Nucleus accumbens (tissue), 56 donors: Measurements from ENCODE around the gene COQ7.
A peak's percentile ranks its signal among the peaks of the same experiment; 100 is the strongest.

Experiments
- DNase-seq, 56 donors: peaks; one replicate each; lab custom pipeline; 2025; lab: John Stamatoyannopoulos, UW

COQ7 gene

DNA sequence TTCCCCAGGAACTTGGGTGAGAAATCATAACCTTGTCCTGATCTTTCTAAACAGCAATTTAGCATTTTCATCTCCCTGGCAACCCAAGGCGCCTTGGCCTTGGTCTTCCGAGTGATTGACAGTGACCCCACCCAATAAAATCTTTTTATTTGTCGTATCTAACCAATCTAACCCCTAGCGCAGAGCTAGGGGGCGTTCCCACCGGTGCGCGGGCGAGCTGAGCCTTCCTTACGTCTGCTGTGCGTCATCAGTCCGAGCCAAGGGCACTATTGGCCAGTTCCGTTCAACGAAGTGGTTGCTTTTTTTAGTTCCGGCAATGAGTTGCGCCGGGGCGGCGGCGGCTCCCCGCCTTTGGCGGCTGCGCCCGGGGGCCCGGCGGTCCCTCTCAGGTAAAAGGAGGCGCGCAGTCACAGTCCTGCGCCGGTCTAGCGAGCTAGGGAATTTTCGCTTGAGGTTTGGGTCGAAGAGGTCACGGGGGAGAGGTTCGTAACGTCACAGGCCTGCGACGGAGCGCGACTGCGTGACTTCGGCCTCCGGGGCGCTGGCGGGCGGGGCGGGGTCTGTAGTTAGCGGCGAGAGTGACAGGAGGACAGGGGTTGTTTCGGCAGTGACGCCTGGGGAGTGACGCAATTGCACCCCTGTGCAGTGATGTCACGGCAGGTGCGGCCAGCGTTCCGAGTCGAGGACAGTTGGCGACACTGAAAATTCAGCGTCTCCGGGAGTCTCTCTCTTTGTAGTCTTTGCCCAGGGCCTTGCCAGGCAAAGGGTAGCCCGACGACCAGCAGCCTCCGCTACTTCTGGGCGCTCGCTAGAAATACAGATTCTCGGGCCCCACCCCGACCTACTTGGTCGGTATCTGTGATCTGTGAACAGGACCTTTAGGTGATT, at the start of gene COQ7:
Gene COQ7 (plus strand): TSS at position 266 of the 888 bp plus-strand sequence. CDS start 51 bp downstream, at position 317.
- DNase-seq, result peak; percentile 75 to 99 (median 96)

DNA sequence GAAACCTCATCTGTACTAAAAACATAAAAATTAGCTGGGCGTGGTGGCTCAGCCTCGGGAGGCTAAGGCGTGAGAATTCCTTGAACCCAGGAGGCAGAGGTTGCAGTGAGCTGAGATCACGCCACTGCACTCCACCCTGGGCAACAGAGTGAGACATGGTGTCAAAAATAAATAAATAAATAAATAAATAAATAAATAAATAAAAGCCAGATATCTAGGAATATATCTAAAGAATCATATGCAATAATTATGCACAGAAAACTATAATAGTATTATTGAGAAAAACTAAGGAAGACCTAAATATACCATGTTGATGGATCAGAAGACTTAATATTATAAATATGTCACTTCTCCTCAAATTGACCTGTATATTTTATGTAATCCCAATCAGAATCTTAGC, 46.7 kb upstream of the COQ7 start:
- no peak for DNase-seq

DNA sequence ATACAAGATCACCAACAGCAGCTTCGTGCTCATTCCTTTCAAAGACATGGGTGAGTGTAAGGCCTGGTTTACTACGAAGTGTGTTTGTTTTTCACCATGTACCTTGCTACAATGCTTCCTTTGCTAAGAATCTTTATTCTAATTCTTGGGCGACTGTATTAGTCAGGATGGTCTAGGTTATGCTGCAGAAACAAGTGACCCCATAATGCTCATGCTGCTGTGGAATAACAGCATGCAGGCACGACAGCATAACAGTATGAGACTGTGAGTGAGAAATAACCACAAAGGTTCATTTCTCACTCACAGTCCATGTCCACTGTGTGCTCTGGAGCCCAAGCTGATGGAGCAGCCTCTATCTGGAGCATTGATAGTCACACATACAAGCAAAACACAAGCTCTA, 45.7 kb upstream of the COQ7 start:
- no peak for DNase-seq

DNA sequence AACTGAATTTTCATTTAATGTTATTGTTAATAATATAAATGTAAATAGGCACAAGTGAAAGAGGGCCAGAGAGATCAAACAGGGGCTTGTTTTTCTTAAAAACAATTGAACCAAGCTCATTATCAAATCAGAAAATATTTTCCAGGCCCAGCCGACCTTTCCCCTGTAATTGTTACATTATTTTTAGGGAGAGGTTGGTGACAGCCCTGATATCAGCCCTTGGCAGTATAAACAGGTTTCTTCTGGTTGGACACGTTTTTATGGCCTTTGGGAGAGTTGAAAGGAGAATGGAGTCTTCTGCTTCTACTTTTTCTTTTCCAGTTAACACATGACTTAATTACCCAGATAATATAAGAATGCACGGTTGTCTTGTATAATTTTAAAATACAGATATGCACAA, 40.0 kb upstream of the COQ7 start:
- DNase-seq, result no peak

DNA sequence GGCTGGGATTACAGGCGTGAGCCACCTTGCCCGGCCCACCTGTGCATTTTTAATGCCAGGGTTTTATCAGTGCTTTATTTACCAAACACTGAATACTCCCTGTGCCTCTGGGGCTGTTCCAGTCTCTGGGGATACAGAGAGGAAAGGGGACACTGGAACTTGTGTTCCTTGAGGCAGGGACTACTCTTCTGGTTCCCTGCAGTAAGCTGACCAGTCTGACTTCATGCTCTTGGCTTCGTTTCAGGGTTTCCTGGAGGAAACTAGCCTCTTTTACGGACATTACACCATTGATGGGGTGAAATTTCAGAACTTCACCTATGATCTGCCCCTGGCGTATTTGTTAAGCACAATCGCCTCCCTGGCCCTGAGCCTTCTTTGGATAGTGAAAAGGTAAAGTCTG, 37.4 kb upstream of the COQ7 start:
- DNase-seq, result no peak

DNA sequence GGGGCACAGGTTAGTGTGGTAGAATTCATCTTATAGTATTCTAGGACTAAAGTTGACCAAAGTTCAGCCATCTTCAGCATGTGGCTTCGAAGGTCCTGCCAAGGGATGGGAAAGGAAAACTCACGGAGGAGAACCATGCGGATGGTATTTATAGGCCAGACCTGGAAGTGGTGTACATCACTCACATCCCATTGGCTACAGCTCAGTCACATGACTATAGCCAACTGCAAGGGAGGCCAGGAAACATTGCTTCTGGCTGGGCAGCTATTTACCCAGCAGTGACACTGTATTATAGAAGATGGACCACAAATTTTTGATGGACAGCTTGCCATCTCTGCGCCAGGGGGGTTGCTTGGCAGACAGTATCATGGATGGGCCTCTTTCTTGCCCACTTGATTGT, 35.7 kb upstream of the COQ7 start:
- no peak for DNase-seq

DNA sequence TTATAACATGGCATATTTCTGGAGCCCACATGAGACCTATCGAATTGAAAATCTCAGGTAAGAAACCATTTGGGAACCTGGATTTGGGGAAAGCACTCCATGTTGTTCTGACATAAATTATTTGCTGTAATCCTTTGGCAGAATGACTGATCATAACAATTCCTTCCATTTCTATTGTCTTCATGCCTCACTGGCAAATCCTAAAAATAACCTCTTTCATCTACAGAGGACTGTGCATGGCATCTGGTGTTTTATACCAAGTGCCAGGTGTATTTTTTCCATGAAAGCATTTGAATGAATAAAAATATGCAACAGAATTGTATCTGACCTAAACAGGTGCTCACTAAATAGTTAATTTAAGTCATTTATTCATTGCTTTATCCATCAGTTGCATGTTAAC, 33.7 kb upstream of the COQ7 start:
- no peak for DNase-seq

DNA sequence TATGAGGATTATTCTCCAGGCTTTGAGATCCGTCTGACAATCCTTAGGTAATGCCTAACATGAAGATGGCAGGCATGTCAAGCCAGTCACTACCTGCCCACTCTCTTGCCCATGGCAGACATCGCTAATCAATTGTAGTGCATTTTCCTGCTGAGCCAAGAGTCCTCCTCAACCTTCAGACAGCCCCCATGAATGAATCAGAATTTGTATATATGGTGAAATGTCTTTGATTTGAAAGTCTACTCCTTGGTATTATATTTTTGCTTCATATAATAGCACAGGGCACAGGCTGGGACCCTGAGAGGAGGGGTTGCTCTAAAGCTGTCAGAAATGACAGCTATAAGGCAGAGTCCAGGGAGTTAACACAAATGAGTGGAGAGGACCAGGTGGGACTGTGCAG, 27.0 kb upstream of the COQ7 start:
- DNase-seq, result no peak

DNA sequence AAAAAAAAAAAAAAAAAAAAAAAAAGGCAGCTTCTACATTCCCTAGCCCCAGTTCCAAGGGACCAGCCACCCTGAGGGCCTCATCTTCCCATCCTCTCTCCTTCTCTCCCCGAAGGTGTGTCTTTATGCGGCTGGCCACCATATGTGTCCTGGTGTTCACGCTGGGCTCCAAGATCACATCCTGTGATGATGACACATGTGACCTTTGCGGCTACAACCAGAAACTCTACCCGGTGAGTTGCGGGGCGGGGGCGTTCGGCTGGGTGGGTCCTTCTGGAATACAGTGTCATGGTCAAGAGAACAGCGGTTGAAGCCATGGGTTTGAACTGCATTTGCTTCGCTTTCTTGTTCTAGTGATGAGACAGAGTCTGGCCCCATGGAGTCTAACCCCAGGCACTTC, 22.6 kb upstream of the COQ7 start:
- no peak for DNase-seq

DNA sequence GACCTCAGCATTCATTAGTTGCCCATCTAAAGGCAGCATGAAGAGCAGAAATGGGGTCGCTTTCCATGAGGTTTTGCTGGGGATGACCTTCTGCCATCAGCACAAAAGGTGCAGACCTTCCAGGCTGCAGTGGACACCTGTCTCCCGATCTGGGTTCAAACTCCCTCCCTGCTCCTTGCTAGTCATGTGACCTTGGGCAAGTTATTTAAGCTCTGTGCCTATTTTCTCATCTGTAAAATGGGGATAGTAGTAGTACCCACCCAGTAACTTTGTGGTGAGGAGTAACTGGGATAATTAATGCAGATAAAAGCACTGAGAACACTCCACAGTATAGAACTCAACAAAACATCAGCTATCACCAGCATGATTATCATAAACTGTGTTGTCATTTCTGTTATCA, 21.4 kb upstream of the COQ7 start:
- no peak for DNase-seq

DNA sequence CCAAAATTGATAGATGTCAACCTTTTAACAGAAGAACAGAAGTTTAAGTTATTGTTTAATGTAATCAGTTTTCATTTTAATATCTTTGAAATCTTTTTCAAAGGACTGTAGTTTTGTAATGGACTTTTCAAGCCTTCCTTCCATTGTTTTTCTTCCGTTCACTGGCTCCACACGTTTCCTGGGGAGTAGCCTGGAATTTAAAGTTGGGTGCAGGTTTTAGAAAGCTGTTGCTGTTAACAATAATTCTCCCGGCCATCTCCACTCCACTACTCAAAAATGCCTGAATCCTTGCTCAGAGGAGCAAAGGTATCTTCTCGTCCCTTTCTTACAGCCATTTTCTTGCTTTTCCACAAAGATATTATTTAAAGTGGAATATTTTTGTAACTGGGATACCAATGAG, 4.7 kb upstream of the COQ7 start:
- DNase-seq, result no peak

DNA sequence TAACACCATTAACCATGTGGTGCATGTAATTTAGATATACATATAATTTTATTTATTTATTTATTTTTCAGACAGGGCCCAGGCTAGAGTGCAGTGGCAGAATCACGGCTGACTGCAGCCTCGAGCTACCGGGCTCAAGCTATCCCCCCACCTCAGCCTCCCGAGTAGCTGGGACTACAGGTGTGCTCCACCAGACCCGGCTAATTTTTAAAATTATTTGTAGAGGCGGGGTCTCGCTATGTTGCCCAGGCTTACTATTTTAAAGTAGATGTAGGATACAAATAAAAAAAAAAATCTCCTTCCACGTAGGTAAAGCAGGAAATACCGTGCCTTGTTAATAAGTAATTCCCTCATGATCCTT, 446 bp upstream of the COQ7 start:
- DNase-seq, result peak in 4 of 56 donors; percentile 5 to 22 (median 16)

DNA sequence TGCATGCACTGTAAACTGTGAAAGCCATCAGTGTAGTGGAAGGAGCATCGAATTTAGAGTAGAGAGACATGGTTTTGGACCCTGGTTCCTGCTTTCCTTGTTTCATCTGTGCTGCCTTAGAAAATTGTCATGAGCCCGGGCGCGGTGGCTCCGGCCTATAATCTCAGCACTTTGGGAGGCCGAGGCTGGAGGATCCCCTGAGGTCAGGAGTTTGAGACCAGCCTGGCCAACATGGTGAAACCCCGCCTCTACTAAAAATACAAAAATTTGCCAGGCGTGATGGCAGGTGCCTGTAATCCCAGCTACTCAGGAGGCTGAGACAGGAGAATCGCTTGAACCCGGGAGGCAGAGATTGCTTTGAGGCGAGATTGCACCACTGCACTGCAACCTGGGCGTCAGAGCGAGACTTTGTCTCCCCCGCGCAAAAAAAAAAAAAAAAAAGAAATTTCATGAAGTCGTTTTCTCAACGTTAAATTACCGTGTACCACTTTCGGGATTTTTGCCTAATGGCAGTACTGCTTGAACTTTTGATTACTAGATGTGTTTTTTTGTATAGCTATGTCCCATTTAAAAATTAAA, 912 bp downstream of the COQ7 start:
- peak in 3 of 56 donors; percentile 30 to 49 (median 35) for DNase-seq

DNA sequence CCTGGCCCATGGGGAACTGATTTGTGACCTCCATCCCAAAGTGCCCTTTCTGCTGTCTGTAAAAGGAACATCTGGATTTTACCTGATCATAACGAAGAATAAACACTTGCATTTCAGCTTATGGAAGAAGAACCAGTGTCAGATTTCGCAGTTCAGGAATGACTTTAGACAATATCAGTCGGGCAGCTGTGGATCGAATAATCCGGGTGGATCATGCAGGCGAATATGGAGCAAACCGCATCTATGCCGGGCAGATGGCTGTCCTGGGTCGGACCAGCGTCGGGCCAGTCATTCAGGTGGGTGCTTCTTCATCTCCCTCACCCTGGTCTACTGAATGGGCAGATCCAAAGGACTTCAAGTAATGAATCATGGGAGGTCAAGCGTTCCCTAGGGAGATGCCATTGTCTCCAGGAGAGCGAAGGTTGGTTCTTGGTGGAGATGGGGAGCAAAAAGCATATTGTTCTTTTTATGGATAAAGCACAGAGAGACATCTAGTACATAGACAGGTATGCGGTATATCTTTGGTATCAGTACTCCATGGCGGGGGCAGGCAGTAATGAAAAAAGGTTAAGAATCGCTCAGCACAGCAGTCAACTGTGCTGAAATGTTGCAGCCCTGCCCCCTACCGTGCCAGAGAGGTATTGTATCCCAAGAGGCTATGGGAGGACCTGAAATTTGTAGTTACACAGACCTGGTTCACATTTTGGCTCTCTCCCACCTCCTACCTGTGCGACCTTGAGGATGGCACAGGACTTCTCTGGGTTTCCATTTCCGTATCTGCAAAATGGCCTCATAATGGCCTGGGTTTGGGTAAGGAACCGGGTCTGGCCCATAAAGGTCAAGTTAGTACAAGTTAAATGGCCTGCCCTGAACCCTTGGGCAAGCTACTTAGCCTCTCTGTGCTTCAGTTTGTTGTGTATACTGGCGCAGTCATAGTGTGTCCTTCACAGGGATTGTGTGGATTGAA, 4.7 kb downstream of the COQ7 start:
- peak in 41 of 56 donors; percentile 1 to 71 (median 18) for DNase-seq

DNA sequence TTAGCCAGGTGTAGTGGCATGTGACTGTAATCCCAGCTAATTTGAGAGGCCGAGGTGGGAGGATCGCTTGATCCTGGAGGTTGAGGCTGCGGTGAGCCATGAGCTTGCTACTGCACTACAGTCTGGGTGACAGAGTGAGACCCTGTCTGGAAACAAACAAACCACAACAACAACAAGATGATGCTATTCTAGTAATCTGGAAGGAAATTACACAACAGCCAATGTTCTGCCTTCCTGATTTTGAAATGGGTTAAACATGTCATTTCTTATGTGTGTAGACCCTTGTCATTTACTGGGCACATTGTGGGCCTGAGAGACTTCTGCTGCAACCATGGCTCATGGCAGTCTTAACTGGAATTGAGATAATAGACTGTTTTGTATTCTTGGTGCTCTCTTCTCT, 5.9 kb downstream of the COQ7 start:
- DNase-seq, result no peak

DNA sequence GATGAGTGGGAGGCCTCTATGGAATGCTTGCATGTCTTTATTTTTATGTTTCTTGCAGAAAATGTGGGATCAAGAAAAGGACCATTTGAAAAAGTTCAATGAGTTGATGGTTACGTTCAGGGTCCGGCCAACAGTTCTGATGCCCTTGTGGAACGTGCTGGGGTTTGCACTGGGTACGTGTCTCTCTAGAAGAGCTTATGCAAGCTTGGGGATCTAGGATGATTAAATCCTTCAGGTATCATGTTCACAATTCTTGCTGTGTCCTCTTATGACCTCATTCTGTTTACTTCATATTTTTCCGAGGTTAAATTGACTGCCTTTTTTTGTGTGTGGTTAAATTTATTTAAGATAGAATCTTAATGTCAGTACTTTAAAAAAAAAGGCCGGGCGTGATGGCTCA, 6.4 kb downstream of the COQ7 start:
- no peak for DNase-seq

DNA sequence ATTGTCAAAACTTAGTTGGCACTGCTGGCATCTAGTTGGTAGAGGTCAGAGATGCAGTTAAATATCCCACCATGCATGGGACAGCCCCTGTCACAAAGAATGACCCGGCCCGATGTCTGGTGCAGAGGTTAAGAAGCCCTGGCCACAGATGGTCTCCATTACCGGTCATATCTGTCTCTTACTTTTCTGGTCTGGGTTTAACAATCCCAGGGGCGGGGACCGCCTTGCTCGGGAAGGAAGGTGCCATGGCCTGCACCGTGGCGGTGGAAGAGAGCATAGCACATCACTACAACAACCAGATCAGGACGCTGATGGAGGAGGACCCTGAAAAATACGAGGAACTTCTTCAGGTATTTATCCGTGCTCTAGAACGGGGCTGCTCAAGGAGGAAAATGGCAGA, 8.1 kb downstream of the COQ7 start:
- DNase-seq, result no peak

DNA sequence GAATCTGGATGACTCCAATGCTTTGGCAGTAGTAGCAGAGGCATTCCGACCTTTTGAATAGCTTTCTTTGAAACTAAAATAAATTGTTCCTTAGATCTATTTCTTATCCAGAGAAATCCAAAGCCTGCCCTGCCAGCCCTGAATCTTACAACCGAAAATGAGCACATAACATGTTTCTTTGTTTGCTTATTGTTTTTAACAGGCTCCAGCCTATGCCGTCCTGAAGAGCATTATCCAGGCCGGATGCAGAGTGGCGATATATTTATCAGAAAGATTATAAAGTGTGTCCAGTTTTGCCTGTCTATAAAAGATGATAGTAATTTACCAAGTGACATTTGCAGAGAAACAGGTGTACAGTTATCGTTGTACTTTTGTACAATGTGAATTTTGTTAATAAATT, 10.5 kb downstream of the COQ7 start:
- DNase-seq, result no peak

DNA sequence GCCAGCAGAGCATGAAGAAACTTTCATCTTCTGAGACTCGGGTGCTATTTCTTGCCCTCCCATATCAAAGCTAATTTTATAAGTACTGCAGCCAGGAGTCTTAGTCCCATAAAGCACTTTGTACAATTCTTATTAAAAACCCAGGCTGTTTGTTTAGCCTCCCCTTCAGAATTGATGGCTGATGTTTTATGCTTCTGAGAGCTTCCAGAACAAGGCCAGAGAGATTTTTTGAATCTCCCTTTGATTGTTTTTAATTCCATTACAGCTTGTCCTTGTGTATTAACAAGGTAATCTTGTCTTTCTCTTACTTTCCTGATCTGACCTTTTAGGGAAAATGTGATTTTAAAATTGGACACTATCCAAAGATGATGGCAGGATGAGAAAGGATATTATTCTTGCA, 16.3 kb downstream of the COQ7 start:
- DNase-seq, result no peak

DNA sequence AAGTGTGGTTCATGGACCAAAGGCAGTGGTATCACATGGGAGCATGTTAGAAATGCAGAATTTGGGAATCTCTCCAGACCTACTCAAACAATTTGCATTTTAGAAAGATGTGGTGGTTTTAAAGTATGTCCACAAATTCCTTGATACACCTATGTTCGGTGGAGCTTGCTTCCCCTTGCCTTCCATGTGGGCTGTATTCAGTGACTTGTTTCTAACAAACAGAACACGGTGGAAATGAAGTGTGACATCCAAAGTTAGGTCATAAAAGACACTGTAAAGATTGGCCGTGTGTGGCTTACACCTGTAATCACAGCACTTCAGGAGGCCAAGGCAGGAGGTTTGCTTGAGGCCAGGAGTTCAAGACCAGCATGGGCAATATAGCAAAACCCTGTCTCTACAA, 16.7 kb downstream of the COQ7 start:
- DNase-seq, result no peak

DNA sequence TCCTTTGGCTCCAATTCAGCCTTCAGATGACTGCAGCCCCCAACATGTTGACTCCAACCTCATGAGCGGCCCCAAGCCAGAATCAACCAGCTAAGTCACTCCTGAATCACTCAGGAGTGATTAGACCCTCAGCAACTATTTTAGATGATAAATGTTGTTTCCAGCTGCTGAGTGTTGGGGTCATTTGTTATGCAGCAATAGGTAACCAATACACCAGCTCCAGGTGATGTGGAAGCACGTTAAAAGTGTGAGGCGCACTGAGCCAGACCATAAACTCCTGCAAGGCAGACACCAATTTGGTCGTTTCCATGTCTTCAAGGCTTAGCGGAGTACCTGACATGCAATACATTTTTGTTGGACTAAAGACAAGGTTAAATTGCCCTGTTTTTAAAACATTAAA, 17.5 kb downstream of the COQ7 start:
- no peak for DNase-seq
